HG02943 (cell line): Measurements from ENCODE around the gene MRPL52.
"Not testable (repeated sequence)": the region's sequence is repeated elsewhere in the genome, so short reads cannot be mapped to it uniquely, and the experiment has no call there.

ENCODE experiments used
- ATAC-seq: cut with Tn5 transposase; IDR thresholded peaks from one replicate; pipeline ENCODE4 v1.9.1; 2021; ENCODE audit warnings: mild to moderate bottlenecking, low read depth, moderate library complexity; ENCODE audit not compliant: unreplicated experiment

Gene MRPL52

DNA sequence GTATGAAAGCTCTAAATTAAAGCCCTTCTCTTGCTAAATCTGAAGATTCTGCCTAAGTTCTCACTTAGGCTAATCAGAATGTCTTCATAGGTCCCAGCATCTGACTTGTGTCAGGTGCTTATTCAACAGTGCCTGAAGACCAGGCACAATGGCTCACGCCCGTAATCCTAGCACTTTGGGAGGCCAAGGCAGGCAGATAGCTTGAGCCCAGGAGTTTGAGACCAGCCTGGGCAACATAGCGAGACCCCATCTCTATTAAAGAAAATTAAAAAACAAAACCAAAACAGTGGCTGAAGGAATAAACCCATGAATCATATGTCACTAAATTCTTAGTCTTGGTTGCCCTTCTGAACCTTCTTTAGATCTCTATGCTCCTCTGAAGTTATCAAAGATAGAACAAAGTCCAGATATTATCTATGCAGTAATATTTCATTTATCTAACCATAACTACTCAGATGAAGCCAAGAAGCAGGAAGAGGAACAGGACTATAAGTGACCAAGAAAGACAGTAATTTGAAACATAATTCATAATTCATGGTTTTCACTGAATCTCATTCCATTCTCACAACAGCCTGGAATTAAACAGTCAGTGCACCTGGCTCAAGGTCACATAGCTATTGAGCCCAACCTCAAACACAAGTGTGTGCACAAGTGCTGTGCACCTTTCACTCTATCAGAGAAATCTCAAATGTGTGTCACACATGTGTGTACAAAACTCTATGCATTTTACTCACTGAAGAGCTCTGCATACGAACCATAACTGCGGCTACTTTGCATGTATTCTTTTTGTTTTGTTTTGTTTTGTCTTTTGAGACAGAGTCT lies 21.1 kb upstream of the MRPL52 start:
- no peak for ATAC-seq

GRCh38 chr14:22811722-22812121 lies 18.0 kb upstream of the MRPL52 start:
- ATAC-seq = no peak

- no peak for ATAC-seq
Measured at GRCh38 chr14:22812744-22813143, 16.9 kb upstream of the MRPL52 start.

- ATAC-seq = no peak
Measured at GRCh38 chr14:22813145-22813544, 16.5 kb upstream of the MRPL52 start.

GRCh38 chr14:22814373-22814772 lies 15.3 kb upstream of the MRPL52 start:
- ATAC-seq = no peak

- no peak for ATAC-seq
Measured at GRCh38 chr14:22814941-22815713, 14.6 kb upstream of the MRPL52 start, which contains the start of gene SLC7A7. Gene SLC7A7 (minus strand): TSS chr14:22815435. CDS start chr14:22813398, 2,037 bp downstream.

GRCh38 chr14:22819151-22819988 lies 10.3 kb upstream of the MRPL52 start:
- no peak for ATAC-seq

DNA sequence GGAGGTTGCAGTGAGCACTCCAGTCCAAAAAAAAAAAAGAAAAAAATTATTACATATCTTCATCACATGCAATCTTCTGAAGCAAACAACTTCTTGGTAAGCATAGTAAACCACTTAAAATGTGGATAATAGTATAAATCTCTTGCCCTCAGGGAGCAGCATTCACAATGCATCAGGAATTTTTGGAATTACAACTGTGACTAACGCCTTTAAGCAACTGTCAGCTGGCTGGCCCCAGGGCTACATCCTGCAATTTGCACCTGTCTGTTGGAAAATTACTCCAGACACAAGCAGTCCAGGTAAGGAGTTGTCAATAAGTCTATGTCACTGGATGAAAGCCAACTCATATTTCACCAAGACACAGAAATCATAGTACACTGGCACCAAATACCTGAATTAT lies 9.0 kb upstream of the MRPL52 start:
- no peak for ATAC-seq

- no peak for ATAC-seq
Measured at GRCh38 chr14:22821193-22822015, 8.3 kb upstream of the MRPL52 start.

DNA sequence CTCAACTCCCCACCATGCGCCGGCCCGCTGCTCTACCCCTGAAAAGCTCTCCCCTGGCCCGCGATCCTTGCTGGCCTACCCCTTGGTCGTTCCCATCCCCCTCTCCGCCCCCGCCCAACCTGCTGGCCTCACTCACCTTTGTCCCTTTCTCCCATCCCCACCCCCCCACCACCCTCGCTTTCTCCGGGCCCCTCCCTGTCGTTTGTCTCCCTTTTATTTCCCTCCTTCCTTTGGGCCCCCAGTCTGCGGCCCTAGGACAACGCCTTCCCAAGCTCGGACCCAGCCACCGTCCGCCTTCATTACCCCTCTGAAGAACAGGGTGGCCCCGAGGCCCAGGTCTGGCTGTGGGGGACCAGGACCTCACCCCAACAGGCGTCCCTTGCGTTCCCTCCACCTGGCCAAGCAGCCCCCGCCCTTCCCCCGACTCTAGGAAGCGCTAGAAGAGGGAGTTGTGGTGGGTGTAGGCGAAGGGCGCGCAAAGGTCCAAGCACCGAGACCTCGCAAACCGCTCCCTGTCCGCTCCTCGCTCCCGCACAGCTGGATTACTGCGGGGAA lies 7.6 kb upstream of the MRPL52 start:
- no peak for ATAC-seq

DNA sequence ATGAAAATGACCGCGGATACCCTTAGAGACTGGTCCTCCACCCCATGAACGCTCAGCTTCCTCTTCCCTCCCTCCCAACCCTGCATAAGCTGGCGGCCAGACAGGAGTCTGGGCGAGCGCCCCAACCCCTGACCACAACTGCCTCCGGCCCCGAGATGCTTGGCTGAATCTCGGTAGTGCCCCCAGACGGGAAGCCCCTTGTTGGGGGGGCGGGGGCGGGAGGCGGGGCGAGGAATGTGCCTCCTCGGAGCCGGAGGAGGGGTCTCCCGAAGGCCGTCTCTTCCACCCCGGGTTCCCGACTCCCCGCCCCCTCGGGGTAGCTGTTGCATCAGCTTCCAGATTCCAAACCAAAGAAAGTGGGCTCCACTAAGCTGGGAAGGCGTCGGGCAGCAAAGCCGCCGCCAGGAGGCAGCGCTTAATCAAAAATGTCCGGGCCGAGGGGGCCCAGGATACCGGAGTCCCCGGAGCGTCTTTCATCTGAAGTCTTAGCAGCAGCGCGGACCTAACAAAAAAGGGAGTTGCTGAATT lies 7.1 kb upstream of the MRPL52 start:
- no peak for ATAC-seq

- no peak for ATAC-seq
Measured at GRCh38 chr14:22824711-22825359, 4.9 kb upstream of the MRPL52 start.

- ATAC-seq = not testable (repeated sequence)
Measured at GRCh38 chr14:22829076-22829660, 519 bp upstream of the MRPL52 start.

GRCh38 chr14:22830443-22831010 lies 840 bp downstream of the MRPL52 start:
- ATAC-seq = peak; percentile 19

DNA sequence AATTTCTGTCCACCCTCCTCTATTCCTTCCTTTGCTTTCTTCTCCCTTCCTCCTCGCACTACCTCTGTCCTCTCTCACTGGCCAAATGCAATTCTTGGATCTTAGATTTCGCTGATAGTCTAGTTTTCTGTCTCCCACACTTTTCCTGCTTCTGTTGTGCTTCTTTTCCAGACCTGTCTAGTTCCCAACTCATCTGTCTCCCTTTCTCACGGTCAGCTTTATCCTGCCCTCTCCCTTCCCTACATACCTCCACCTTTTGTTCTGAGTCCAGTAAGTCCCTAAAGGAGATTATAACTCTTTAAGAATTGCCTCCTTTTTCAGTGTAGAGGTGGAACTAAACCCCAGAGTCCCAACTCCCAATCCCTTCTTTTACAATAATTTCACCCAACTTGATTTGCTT lies 5.8 kb downstream of the MRPL52 start:
- ATAC-seq = no peak

DNA sequence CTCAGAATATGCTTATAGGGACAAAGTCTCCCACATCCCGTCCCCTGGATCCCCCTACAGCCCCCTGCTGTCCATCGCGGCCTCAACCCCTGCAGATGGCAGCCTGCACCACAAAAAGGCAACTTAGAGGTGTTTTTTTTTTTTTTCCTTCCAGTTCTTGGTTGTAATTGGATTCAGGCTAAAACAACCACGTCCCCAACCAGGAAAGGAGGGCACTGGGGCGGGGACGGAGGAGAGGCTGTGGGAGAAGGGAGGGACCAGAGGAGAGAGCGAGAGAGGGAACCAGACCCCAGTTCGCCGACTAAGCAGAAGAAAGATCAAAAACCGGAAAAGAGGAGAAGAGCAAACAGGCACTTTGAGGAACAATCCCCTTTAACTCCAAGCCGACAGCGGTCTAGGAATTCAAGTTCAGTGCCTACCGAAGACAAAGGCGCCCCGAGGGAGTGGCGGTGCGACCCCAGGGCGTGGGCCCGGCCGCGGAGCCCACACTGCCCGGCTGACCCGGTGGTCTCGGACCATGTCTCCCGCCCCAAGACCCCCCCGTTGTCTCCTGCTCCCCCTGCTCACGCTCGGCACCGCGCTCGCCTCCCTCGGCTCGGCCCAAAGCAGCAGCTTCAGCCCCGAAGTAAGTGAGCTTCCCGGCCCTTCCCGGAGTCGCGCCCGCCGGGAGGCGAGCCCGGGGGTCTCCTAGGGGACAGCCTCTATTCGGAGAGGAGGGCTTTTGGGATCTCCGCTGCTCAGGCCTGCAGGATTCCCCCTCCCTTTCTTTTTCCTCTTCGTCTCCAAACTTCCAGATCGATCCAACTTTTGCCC lies 6.8 kb downstream of the MRPL52 start, which contains the start of gene MMP14:
MMP14 (plus strand) TSS at position 285 of the 813 bp plus-strand sequence; CDS start at position 518, 233 bp downstream.
- no peak for ATAC-seq

DNA sequence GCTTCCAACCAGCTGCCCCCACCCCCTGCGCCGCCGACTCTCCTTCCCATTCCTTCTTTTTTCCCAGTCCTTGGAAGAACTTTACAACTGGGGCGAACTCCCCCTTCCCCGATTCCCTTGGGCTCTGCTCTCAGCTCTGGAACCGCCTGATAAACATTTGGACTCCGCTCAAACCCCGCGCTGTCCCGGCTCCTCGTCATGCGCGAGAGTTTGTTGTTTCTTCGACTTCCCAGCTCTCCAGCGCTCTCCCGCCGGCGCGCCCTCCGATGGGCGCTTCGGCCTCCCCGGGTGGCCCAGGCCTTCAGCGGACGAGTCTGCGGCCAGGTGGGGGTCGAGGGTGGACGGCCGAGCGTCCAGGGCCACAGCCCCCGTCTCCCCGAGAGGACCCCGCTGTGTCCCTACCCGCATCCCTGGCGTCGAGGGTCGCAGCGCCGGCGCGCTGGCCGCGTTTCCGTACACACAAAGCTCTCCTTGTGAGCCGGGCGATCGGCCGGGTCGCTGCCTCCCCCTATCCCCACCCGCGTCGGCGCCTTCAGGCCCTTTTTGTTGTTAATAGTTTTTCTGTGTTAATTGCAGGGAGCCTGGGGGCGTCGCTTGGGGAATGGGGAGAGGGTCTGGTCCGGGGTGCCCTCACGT lies 7.5 kb downstream of the MRPL52 start:
- no peak for ATAC-seq
